ENCODE measurements around the gene LZTR1.
A peak's percentile ranks its signal among the peaks of the same experiment; 100 is the strongest.

The LZTR1 gene

DNA sequence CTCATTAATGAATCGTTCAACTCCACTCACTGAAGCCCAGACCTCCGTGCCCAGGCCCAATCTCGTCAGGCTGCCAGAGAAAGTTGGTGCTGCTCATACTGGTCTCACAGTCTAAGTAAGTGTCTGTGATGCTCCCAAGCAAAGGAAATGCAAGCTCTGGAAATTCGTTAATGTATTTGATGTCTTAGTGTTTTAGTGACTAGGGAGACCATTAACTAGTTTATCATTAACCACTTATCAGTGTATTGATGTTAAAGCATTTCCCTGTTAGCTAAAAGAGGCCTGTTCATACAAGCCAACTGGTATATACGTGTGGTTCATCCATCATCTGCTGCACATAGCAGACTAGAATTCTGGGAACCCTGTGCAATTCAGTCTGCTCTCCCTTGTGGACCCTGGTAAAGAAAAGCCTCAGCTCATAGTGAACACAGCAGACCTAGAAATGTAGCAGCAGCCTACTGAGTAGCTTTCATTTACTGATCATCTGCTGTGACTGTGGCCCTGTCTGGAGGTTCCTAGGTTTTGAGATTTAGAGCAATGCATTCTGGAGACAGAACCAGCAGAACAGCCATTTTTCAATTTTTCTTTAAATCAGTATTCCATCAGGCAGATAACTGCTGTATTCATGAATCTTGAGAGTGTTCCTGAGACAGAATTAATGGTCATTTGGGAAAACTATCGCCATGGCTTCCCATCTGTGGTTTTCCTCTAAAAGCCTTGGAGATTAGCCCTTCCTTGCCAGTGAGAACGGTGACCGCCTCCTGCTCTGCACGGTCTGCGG is 30.8 kb upstream of the LZTR1 start:
- no peak for DNase-seq

DNA sequence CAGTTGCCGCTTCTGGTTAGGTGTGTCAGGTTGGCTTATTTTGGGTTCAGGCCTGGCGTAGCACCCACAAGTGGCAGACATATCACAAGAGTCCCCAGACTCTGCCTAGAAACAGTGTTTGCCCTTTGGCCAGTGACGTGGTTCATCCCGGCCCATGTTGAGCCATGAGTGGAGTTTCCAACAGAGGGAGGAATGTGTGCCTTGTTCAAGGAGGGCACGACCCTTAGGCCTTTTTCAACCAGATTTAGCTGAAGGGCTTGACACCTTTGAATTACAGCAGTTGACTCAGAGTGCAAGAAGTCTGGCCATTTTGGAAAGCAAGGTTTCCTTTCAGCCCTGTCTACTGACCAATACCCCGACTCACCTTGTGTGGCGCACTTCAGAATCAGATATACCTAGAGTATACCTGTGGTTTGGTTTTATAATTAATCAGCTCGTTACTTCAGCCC is 30.1 kb upstream of the LZTR1 start:
- no peak for DNase-seq

DNA sequence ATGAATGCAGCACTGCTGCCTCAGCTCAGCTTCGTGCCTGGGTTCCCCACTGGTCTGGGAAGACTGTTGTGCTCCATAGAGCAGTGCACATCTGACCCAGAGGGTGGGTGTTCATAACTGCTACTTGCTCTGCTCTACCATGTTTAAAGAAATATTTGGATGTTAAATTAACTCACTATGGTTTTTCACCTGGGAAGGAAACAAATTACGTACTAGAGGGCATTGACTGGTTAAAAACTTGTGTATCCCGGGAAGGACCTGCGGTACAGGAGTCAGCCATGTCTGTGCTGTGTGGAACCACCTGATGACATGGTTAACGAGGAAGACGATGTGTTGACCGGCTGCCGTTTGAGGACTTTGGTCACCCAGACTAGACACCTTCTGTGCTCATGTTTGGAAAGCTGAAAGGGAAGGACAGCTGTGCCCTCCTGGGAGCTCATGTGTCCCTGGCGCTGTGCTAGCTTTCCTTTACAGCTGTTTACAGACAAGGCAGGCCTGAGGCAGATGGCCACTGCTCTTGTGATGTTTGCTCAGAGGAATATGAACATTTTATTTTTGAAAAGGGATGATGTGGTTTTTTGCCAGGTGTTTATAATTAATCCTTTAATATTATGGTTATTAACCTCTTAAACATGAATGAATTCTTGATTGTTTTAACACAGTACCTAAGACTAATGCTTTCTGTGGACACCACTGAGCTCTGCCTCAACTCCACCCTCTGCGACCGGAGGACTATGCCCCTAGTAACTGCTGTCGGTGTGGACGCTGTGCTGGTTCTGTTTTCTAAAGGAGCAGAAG is 29.4 kb upstream of the LZTR1 start:
- peak; percentile 71 for DNase-seq

DNA sequence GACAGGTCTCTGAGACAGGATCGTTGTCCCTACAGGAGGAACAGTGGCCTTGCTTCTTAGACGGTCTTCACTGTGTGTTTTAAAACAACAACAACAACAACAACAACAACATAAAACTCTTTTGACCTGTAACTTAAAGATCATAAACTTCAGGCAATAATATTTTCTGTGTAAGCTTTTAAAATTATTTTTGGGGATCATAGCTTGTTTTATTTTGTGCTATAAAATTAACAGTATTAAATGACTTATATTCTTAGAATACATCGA is 28.8 kb upstream of the LZTR1 start:
- no peak for DNase-seq

DNA sequence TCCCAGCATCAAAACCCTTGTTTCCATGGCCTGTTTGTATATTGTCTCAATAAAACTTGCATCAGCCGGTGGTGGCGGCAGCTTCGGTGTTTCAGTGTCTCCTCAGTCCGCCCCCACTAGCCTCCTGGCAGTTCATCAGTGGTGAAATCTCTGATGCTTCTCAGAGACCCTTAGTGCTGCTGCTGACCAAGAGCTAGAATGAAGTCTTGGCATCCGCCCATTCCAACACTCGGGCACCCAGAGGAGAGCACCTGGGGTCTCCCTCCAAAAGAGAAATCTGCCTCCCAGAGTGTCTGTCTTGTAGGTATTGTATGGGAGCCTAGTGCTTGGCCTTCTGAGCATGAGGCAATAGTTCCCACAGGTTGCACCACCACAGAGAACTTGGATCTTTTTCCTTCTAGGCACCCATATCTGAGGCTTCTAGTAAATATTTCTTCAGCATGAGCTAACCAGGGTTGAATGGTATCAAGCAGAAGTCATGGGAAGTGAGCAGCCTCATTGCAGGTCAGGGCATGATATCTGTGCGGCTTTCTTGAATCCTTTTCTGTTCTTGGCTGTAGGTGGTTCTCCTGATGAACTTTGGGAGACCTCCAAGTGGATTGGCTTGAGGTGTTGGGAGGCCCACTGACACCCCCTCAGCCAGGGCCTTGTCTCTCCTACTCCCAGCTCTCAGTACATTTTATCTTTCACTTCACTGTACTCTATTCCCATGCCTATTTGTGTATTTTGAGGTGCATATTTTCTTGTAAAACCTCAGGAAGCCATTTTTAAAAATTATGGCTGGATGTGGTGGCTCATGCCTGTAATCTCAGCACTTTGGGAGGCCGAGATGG is 28.2 kb upstream of the LZTR1 start:
- DNase-seq, result no peak

DNA sequence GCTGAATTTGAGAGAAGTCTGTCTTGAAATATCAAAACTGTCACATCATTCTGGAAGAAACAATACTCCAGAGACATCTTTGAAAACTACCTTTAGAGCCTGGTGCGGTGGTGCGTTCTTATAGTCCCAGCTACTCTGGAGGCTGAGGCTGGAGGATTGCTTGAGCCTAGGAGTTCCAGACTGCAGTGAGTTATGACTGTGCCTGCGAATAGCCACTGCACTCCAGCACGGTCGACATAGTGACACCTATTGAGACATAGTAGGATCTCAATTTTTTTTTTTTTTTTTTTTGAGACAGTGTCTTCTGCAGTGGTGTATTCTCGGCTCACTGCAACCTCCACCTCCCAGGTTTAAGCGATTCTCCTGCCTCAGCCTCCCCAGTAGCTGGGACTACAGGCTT is 26.5 kb upstream of the LZTR1 start:
- DNase-seq, result no peak

DNA sequence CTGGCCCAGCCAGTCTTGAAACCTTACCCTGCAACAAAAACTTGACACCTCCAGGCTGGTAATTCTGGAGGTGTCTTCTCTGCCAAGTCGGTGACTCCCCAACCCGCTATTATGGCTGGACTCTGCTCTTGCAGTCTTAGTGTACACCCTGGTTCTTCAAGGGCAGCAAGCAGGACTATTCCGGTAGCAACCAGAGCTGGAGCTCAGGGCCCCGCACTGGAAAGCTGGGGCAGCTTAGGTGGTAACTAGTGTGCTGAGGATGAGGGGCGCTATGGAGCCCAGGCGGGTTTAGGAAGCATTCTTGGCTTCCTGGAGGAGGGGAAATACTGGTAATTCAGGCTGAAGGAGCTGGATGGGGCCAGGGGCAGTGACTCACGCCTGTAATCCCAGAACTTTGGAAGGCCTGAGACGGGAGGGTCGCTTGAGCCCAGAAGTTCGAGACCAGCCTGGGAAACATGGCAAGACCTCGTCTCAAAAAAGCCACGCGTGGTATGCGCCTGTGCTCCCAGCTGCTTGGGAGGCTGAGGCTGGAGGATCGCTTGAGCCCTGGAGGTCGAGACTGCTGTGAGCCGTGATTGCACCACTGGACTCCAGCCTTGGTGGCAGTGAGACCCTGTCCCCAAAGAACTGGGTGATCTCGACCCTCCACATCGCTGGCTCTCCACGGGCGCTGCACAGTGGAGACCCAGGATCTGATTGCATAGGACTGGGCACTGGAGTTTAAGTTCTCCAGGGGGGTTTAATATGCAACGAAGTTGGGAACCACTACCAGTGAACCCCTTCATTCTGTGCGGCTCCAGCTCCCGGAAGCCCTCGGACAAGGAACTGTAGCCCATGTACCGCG is 25.6 kb upstream of the LZTR1 start:
- no peak for DNase-seq

DNA sequence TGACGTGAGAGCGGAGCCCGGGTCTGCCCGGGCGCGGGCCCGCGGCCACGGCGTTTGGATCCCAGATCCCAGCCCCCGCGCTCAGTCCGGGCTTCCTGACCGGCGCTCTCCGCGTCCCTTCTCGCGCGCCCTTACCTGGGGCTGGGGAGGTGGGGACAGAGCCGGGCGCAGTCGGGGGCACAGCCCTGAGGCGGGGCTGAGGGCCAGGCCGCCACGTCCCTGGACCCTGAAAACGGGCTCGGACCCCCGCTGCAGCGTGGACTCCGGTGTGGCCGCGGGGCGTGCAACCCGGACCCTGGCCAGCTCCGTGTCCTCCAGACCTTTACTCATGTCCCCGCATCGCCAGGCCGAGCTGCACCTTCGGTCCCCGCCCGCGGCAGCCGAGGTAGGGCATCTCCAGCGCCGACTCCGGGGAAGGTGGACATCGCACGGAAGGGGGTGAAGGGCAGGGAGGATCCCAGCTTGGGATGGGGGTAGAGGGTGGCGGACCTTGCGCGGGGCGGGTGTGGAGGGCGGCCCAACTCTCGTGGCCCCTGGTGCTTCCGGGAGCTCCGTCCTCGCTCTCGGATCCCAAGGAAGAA is 24.9 kb upstream of the LZTR1 start:
- peak; percentile 12 for DNase-seq

DNA sequence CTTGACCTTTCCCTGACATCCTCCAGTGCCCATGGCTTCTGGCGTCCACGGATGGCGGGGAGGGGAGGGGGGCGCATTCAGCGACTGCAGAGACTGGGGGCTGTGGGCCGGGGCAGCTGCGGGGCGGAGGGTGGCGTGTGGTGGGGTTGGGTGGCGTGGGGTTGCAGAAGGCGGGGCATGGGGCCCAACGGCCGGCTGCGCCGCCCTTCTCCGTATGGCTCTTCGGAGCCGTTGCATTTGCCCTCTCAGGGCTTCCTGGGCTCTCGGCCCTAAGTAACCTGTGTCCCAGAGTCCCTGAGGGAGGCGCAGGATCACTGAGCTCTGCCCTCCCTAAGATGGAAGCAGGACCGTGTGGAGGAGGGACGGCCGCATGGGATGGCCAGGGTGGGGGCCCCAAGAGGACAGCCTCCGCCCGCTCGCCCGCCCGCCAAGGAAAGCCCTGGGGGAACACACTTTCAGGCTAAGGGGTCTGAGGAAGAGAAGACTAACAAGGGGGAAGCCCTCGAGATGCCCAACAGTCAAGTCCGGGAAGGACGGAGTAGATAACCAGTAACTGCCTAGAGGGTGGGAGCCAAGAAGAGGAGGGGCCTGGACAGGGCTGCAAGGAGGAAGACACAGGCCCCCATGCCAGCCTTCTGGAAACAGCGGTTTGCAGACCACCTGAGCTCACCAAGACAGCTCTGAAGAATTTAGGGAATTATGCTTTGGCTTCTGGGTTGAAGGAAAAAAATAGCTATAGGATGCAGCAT is 24.2 kb upstream of the LZTR1 start:
- DNase-seq, result no peak

DNA sequence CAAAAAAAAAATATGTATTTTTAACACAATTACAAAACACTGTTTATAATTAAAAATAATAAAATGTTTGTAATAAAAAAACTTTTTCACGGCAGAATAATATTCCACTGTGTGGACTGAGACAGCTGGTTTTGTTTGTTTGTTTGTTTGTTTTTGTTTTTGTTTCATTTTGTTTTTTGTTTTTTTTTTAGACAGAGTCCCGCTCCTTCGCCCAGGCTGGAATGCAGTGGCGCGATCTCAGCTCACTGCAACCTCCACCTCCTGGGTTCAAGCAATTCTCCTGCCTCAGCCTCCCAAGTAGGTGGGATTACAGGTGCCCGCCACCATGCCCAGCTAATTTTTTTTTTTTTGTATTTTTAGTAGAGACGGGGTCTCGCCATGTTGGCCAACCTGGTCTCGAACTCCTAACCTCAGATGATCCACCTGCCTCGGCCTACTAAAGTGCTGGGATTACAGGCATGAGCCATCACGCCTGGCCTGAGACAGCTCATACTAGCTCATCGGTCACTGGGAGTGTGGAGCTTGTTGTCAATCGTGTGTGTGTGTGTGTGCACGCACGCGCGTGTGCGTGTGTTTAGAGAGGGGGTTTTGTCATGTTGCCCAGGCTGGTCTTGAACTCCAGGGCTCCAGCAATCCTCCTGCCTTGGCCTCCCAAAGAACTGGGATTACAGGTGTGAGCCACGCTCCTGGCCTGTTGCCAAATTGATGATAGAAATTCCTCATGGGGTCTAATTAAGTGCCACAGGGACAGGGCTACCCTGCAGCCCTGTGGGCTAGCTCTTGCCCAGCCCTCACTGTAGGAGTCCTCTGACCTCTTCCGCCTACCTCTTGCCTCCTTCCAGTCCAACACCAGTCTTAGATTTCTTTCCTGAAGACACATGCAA is 22.3 kb upstream of the LZTR1 start:
- DNase-seq, result peak; percentile 34

DNA sequence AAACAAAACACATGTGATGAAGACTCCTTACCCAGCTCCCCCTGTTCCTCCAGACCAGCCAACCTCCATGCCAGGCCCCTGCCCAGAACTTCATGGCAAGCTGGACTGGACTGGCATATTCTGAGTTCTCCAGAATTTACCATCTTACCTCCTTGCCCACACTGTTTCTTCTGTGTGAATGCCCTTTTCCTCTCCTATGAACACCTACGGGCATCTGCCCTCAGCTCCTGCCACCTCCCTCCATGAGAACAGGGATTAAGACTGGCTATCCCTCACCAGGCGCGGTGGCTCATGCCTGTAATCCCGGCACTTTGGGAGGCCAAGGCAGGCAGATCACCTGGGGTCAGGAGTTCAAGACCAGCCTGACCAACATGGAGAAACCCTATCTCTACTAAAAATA is 21.5 kb upstream of the LZTR1 start:
- no peak for DNase-seq

DNA sequence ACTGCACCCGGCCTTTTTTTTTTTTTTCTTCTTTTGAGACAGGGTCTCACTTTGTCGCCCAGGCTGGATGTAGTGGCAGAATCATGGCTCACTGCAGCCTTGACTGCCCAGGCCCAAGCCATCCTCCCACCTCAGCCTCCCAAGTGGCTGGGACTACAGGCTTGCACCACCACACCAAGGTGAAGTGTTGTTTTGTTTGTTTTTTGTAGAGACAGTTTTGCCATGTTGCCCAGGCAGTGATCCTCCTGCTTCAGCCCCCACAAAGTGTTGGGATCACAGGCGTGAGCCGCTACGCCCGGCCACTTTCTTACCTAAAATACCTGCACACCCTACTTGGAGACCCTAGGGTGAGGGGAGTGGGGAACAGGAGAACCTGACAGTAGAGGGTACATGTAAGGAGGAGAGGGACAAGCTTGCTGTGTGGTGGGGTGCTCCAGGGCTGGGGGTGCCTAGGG is 19.6 kb upstream of the LZTR1 start:
- no peak for DNase-seq

DNA sequence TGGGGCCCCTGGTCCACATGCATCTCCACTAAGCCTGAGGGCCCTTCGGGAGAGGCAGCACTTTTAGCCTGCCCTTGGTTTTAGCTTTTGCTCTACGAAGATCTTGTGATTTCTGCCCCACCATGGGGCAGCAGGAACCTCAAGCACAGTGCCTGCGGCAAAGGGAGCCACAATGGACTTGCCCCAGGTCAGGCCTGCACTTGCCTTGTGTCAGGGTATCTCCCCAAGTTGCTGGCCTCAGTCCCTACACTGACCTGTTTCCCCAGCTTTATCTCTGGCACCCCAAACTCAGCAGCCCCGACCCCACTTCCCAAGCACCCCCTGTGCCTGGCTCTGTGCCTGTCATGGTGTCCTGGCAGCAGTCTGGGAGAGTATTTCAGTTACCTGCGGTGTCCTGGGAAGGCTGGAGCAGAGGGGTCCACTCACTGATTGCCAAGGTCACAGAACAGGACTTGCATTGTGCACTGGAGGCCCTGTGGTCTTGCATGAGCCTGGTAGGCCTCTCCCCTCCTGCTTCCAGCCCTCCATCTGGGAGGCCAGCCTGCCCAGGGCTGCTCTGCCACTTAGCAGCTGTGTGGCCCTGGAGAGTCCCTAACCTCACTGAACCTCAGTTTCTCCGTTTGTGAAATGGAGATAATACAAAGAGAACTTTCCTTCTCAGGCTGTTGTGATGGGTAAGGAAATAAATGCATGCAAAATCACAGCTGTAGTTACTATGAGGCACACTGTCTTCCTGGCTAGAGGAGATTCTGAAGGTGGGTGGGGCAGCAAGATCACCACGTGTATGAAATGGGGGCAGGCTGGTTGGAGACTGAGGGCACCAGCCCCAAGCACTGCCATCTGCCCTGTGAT is 18.7 kb upstream of the LZTR1 start:
- no peak for DNase-seq

DNA sequence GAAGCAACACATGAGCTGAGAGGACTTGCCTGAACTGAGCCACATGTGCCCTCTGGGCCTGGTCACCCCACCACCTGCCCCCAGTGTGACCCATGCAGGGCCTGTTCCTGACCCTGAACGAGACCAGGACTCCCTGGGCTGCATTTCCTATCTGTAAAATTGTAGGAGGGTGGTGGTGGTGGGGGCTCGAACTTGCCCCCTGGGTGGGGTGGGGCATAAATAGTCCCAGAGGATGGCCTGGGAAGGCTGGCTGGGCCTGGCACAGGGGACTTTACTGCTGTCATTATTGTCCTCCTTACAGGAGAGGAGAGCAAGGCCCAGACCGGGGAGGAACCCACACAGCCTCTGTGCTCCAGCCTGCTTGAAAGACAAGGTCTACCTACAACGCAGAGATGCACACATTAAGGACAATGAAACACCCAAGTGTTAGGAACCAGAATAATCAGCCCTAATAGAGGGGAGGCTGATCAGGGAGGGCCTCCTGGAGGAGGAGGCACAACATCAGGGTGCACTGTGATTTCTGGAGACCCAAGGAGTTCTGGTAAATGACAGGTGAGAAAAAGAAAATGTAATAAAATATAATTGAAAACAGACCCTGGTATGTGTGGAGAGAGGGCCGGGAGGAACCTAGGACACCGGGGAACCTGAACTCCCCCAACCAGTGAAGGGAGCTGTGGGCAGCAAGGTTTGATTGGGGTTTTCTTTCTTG is 17.9 kb upstream of the LZTR1 start:
- DNase-seq, result no peak

DNA sequence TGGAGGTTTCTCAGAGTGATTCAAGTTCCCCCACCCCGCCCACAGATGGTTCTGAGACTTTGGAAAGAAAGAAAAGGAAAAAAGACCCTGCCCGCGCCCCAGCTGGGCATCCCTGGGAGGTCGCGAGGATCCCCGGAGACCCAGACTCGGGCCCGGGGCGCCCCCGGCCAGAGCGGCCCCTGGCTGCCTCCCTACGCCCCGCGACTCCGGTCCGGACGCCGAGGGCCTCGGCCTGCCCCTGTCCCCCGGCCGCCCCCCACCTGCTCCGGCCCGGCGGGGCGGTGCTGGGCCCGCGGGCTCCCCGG is 17.3 kb upstream of the LZTR1 start:
- DNase-seq, result no peak

DNA sequence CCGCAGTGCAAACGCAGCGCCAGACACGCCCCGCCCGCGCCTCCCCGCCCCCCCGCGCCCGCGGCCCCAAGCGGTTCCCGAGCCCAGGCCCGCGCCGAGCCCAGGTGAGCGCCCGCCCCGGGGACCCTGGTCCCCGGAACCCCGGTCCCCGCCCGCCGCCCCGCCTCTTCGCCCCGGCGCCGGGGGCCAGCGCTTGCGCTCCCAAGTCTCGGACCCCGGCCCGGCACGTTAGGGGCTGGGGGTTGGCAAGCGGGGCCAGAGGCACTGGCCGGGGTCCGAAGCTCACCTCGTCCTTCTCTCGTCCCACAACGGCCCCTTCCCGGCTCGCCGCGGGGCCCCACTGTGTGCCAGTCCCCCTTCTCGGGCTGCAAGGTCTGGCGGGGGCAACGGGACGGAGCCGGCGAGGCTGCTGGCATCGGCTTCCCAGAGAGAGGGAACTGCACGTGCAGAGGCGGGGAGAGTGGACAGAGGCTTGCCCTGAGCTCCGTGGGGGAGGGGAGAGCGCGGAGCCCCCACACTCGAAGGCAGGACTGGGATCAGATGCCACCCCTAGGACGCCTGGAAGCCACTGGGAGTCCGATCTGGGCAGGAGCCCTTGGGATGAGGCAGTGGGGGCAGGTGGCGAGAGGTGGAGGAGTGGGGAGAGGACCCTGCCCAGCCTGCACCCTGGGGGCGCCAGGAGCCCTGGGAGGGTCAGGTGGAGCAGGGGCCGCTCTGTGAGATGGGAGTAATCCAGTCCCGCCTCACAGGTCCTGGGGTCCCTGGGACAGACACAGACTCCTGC is 16.8 kb upstream of the LZTR1 start:
- DNase-seq, result peak; percentile 17

DNA sequence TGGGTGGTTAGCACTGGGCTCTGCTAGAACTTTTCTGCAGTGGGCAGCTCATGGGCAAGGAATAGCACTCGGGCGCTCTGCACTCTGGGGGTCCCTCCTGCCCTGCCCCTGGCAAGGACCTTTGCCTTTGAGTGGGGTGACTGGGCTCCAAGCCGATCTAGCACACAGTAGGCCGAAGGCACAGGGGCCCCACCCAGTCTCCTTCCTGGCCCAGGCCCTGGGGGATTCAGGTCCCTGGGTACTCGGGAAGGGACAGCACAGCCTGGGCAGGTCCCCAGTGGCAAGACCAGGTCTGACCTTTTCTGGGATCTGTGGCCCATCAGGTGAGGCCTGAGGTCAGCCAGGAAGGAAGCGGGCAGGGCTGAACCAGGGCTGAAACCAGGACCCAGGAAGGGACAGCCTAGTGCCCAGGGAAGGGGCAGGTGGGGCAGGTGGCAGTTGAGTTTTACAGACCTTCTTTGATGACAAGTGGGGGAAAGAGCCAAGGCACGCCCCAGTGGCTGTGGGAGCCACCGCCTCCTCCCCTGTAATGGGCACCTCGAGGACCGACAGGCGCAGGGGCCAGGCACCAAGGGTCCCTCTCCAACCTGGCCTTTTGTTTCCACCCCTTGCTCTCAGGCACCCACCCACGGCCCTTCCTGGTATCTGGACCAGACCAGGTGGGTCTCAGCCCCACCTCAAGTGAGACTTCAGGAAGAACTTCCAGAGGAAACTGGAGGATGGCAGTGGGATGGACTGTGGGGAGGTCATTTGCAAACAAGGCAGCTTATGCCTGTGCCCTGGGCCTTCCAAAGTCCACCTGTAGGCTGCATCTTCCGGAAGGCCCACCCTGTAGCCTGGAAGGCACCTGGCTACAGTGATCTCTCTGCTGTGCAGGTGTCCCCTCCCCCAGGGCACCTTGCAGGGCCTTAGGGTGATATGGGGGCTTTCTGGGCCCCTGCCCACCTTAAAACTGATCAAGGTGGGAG is 15.9 kb upstream of the LZTR1 start:
- no peak for DNase-seq
